Measurements from ENCODE around the gene BCL7C. TPM values are rescaled to one million over a fixed set of nuclear protein-coding genes. Genes with fewer than 3 reads are reported as not detected.

The BCL7C gene
- polyA plus RNA-seq, 1 experiment = 27.7 TPM

- Histone ChIP-seq H3K9me3 (ENCODE audit: control insufficient read depth, insufficient read depth, low read length) (no peaks in the 10 kb centered on the region; the same call in 1 of the 2 replicates), H3K27ac (ENCODE audit: low read depth, low read length) (no peak overlapping the region), H3K4me3 (ENCODE audit: low read depth, low read length) (peak overlapping the region; percentile 41), H3K27me3 (ENCODE audit: control insufficient read depth, insufficient read depth, low read length) (no peaks in the 10 kb centered on the region)
- ChIA-PET POLR2A (interaction anchor here (0.6 to 2.2 kb wide), 6 partner anchors 8 to 153 kb away, joined by 3 to 10 read pairs (median 4); partner anchors contain the start of gene PHKG2), CTCF (interaction anchor here (0.6 to 4.2 kb wide), 14 partner anchors 9 to 554 kb away, joined by 3 to 59 read pairs (median 6); no protein-coding TSS in a partner anchor)
- no peak for DNase-seq (ENCODE audit: low read depth, low spot score)
- no peak for TF ChIP-seq CTCF (IDR thresholded peaks at IDR 0.05; ENCODE audit: low read depth, low read length)
Observed at GRCh38 chr16:30901201-30902028, 7.5 kb upstream of the BCL7C start.

- no peak overlapping the region for H3K27ac ChIP-seq (ENCODE audit: low read depth, low read length)
- no peak for DNase-seq (ENCODE audit: low read depth, low spot score)
- H3K4me3 ChIP-seq (ENCODE audit: low read depth, low read length) = no peak overlapping the region
- no peaks in the 10 kb centered on the region for H3K27me3 ChIP-seq (ENCODE audit: control insufficient read depth, insufficient read depth, low read length)
- ChIA-PET CTCF (interaction anchor here (1.4 to 4.2 kb wide), 5 partner anchors 8 to 87 kb away, joined by 3 to 59 read pairs (median 10); no protein-coding TSS in a partner anchor), POLR2A (interaction anchor here (2.2 kb wide), 1 partner anchor 26 kb away, joined by 10 read pairs; no protein-coding TSS in a partner anchor)
- no peak for TF ChIP-seq CTCF (IDR thresholded peaks at IDR 0.05; ENCODE audit: low read depth, low read length)
- H3K9me3 ChIP-seq (ENCODE audit: control insufficient read depth, insufficient read depth, low read length) = no peaks in the 10 kb centered on the region; the same call in 1 of the 2 replicates
Observed at GRCh38 chr16:30900588-30900987, 6.7 kb upstream of the BCL7C start.

- ChIA-PET POLR2A (no interaction called here), CTCF (interaction anchor here (4.2 kb wide), 1 partner anchor 55 kb away, joined by 59 read pairs; no protein-coding TSS in a partner anchor)
- H3K9me3 ChIP-seq (ENCODE audit: control insufficient read depth, insufficient read depth, low read length) = no peaks in the 10 kb centered on the region; the same call in 1 of the 2 replicates
- no peak overlapping the region for H3K4me3 ChIP-seq (ENCODE audit: low read depth, low read length)
- H3K27me3 ChIP-seq (ENCODE audit: control insufficient read depth, insufficient read depth, low read length) = no peaks in the 10 kb centered on the region
- DNase-seq (ENCODE audit: low read depth, low spot score) = no peak
- H3K27ac ChIP-seq (ENCODE audit: low read depth, low read length) = no peak overlapping the region
- TF ChIP-seq CTCF (IDR thresholded peaks at IDR 0.05; ENCODE audit: low read depth, low read length) = no peak
Observed at GRCh38 chr16:30899794-30900193, 5.9 kb upstream of the BCL7C start.

- Histone ChIP-seq H3K9me3 (ENCODE audit: control insufficient read depth, insufficient read depth, low read length) (peaks cover 4% of the 10 kb centered on the region; the same call in 1 of the 2 replicates), H3K27ac (ENCODE audit: low read depth, low read length) (peak overlapping the region; percentile 99), H3K27me3 (ENCODE audit: control insufficient read depth, insufficient read depth, low read length) (no peaks in the 10 kb centered on the region), H3K4me3 (ENCODE audit: low read depth, low read length) (peak overlapping the region; percentile 72)
- DNase-seq (ENCODE audit: low read depth, low spot score) = peak; percentile 68
- POLR2A ChIA-PET = interaction anchor here (1.0 to 1.7 kb wide), 3 partner anchors 22 to 149 kb away, joined by 3 to 13 read pairs (median 7); partner anchors contain the start of gene PHKG2
- CTCF ChIA-PET = interaction anchor here (0.5 to 2.2 kb wide), 7 partner anchors 8 to 299 kb away, joined by 3 to 11 read pairs (median 6); no protein-coding TSS in a partner anchor
- no peak for TF ChIP-seq CTCF (IDR thresholded peaks at IDR 0.05; ENCODE audit: low read depth, low read length)
Observed at GRCh38 chr16:30896889-30897733, 3.2 kb upstream of the BCL7C start.
